Hypothalamus (tissue), 51 donors: ENCODE results near the gene APOBEC3A.
A peak's percentile ranks its signal among the peaks of the same experiment; 100 is the strongest.
"Not testable (repeated sequence)": the region's sequence is repeated elsewhere in the genome, so short reads cannot be mapped to it uniquely, and the experiment has no call there.

Experiments used
- DNase-seq, 51 donors: peaks; one replicate each; lab custom pipeline; 2025; lab: John Stamatoyannopoulos, UW

APOBEC3A gene

DNA sequence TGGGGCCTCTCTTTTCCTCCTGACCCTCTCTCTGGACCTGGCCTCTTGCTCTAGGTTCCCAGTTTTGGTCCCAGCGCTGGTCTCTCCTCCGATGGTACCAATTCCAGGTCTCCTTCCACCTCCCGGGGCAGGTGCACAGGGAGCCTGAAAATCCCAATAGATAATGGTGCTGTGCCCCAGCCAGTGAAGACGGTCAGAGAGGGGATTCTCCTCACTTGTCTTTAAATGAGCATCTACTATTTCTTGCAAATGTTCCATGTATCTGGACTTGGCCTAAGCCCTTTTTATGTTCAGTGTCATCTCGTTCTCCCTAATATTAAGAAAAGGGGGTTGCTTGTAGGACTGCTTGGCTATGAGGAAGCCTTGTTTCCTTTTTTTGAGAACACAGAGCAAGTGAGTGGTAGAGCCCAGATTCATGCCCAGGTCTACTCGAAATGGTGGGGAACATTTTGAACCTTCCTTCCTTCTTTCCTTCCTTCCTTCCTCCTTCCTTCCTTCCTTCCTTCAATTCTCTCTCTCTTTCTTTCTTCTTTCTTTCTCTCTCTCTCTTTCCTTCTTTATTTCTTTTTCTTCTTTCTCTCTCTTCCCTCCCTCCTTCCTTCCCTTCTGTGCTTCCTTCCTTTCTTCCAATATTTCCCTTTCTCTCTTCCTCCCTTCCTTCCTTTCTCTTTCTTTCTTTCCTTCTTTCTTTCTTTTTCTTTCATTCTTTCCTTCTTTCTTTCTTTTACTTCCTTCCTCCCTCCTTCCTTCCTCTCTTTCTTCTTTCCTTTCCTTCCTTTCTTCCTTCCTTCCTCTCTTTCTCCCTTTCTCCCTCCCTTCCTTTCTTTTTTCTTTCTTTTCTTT is 620 bp downstream of the APOBEC3A start:
- DNase-seq = no peak

DNA sequence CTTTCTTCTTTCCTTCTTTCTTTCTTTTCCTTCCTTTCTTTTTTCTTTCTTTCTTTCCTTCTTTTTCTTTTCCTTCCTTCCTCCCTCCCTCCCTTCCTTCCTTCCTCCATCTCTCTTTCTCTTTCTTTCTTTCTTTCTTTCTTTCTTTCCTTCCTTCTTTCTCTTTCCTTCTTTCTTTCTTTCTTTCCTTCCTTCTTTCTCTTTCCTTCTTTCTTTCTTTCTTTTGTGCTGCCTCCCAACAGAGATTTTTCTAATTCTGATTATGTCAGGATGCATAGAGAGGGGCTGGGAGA is 1.2 kb downstream of the APOBEC3A start:
- not testable (repeated sequence) for DNase-seq

DNA sequence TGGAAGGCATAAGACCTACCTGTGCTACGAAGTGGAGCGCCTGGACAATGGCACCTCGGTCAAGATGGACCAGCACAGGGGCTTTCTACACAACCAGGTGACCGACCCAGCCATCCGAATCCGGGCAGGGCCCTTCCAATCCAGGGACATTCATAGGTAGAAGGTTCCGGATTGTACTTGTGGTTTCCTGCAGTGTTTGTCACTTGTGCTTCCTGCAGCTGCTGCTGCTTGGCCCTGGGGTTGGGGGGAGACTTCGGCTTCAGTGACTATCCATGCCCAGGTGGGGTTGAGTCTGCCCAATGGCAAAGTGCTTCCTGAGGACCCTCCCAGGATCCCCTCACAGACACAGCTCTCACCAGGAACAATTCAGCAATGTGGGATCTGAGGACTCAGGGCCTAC is 2.2 kb downstream of the APOBEC3A start:
- DNase-seq = no peak

DNA sequence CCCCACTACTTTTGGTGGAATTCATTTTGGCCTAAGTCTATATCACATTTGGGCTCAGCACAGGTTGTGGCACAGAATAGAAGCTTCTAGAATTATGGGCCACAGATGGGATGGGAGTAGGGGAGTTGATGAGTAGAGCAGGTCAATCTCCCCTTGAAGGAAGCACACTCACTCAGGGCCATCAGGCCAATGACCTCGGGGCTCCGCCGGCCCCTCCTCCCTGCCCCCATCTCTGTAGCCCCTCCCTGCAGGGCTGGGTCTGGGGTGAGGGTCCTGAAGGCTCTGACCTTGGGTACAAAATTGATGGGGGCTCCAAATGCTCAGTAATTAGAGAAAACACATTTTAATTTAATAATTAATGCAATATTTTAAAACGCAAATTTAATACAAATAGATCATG is 3.3 kb downstream of the APOBEC3A start:
- not testable (repeated sequence) for DNase-seq

DNA sequence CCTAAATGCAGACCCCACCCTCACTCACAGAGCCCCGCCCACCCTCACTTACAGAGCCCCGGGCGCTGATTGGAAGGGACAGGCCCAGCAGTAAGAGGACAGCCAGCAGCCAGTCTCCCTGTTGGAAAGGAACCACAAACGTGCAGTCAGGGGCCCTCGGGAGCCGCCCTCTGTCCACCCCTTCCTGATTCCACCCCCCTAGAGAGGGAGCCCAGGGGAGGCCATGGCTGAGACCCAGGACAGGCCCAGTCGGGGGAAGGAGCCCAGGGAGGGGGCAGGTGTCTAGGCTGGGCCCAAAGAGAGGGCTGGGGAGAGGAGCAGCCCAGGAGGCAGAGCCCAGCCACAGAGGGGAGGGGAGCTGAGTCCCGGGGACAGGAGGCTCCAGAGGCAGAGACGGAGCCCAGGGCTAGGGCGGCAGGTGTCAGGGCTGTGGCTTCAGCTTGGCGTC is 5.9 kb downstream of the APOBEC3A start:
- not testable (repeated sequence) for DNase-seq

DNA sequence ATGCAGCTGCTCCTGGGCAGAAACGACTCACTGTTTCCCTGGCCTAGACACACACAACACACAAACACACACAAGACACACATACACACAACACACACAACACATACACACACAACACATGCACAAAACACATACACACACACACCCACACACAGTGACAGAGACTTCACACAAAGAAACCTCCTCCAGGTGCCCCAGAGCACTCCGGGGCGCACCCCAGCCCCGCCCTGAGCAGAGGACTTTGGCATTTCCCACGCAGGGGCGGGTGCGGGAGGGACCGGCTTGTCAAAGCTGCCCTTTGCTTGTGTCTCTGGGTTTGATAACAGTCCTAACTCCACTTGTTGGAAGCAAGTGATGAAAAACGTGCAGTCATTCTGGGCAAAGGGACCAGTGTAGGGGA is 6.5 kb downstream of the APOBEC3A start:
- no peak for DNase-seq

DNA sequence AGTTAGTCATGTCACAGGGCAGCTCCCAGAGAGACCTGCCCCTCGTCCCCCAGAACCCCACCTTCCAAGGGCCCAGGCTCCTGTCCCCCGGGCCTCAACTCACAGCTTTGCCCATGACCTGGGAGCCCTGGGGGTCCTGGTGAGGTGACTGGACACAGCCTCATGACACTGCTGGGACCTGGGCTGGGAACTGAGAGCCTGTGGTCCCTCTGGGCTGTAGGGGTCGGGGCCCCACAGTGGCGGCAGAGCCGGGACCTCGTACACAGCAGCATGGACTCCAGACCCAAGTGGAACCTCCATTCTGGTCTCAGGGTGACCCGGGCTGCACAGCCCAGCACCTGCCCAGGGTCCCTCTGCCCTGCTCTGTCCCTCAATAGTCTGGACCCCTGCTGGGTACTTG is 6.9 kb downstream of the APOBEC3A start:
- no peak for DNase-seq

DNA sequence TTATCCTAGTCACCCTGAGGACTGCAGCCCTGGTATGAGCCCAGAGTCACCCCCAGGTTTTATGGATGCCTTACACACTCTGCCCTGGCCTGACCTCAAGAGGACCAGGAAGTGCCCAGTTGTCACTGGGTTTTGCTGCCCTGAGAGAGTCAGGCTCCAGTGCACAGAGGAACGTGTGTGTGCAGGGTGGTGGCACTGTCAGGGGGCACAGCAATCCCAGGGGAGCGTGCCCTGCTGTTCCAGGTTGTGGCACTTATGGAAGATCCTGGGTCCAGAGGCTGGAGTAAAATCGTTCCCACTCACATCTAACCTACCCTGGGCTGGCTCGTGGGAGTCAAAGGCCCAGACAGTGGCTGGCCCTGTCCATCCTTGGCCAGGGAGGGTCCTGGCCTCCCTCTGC is 7.6 kb downstream of the APOBEC3A start:
- DNase-seq = no peak

DNA sequence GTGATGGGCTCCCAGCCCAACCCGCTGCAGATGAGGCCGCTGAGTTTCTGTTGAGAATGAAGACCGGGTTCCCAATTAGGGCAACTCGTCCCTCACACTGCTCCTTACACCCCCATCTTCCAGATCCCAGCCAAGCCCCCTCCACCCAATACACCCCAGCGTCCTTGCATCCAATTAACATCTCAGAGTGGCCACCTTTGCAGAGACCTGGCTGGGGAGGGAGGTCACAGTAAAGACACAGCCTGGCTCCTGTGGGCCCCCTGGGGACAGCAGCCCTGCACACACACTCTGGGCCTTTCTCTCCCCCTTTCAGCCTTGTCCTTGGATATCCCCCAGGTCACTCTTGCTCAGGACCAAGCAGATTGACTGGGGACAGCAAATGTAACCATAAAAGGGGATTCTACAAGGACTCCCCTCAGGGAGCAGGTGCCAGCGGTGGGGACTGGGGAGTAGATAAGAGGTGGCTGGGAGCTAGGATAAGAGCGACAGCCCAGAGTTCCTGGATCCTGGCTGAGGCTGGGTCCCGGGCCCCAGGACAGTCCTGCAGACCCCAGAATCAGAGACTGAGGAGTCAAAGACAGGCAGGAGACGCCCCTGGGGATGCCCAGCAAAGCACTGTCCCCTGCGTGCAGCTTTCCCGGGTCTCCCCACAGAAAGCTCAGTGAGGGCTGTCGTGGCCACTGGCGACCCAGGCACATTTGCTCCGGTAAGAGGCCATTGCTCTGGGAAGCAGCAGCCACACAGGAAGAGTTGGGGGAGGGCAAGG is 8.4 kb downstream of the APOBEC3A start:
- no peak for DNase-seq

DNA sequence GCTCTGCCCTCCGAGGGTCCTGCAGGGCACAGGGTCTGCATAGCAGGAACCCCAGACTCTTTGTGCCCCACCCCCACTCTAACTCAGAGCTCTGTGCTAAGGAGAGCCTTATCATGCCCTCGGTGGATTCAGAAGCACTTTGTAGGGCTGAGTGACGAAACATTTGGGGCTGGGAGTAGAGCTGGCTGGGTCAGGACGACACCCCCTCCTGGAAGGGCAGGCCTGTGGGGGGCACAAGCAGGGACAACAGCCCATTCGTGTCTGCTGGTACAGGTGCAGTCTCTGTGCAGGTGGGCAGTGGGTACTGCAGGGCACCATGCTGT is 8.9 kb downstream of the APOBEC3A start:
- DNase-seq = no peak

DNA sequence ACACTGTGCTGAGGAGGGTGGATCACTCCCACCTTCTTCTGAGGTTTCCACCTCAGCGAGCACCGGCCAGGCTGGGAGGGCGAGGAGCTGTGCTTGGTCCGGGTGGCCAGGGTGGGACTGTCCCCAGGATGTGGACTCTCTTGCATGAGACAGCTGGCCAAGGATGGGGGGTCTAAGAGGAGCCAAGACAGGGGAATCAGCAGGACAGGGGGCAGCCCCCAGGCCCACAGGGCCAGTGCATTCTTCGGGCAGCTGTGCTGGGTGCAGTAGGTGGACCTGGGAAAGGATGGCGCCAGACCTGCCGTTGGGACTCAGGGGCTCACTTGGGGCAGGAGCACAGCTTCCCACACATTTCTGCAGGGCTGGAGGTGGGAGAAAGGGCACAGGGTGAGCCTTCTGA is 9.5 kb downstream of the APOBEC3A start:
- no peak for DNase-seq

DNA sequence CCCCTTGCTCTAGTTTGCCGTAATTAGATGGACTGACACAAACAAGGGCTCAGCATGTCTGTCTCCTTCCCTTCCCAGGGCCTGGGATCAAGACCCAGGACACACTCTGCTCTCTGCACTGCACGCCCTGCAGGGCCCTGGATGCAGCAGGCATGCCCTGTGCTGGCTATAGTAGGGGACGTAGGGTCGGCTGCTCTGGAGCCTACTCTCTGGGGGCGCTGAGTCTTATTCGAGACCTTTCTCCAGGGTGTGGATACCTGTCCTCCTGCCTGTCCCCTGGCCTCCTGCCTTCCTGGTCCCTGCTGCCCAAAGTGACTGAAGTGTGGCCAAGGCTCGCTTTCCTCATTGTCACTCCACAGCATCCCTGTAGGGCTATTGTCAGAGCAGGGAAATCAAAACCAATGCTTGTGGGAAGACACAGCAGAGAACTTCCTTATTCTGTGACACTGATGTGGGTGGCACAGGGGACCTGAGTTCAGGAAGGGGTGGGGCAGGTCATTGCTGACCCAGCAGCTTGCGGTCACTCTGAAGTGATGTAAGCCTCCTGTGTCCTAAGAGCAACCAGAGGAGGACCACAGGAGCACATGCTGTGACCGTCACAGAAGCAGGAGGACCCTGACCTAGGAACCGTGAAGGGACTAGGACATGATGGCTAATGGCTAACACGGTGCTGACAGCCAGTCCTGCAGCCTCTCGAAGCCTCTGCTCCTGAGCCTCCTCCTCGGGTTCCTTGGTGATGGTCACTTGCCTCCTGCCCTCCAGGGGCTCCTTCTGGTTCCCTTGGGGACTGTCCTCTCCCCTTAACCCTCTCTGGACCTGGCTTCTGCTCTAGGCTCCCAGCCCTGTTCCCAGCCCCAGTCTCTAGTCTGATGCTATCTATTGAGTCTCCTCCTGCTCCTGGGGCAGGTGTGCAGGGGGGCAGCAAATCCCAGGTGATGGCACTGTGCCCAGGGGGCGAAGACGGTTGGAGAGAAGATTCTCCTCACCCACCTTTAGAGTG is 10.3 kb downstream of the APOBEC3A start:
- peak in 1 of 51 donors; percentile 8 for DNase-seq

DNA sequence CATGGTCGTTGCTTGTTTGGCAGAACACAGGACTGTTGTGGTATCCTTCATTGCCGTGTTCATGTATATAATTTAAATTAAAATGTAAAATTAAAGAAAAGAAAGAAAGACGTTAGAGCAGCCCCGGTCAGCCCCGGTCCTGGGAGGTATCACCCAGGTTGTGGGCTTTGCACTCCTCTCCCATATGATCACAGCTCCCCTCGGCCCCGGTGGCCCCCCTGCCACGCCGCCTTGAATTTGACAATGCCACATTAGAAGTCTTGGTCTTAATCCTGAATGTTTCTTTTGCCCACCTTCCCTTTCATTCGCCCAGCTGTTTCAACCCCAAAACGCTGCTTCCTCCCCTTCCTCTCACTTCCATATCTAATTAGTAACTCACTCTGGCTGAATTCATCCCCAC is 11.4 kb downstream of the APOBEC3A start:
- DNase-seq = no peak

DNA sequence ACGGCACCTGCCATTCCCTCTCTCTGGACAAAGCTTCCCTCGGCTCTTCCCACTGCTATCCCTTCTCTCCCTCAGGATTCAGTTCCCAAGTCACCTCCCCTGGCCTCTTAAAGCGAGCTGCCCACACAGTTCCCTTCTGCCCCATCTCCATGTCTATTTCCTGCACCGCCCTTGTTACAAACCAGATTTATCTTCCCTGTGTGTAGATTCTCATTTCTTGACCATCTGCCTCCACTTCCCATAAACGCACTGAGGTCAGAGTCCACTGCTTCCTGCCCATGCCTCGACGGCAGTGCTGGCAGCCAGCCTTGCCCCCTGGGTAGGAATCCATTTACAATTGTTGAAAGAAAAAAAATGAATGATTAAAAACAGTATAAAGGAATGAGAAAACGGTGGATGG is 13.1 kb downstream of the APOBEC3A start:
- DNase-seq = no peak

DNA sequence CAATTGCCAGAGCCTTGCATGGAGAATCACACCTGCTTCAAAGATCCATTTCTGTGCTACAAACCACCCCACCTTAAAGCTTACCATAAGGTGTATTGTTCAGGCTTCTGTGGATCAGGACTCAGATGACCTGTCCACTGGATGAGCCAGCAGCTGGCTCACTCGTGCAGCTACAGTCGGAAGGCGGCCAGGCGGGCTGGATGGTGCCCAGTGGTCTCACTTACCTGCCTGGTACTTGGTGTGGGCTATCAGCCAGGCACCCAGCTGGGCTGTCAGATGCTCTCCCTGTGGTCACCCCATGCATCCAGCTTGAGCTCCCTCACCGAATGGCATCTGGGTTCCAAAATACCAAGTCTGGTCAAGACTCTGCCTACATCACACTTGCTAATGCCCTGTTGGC is 13.8 kb downstream of the APOBEC3A start:
- no peak for DNase-seq

DNA sequence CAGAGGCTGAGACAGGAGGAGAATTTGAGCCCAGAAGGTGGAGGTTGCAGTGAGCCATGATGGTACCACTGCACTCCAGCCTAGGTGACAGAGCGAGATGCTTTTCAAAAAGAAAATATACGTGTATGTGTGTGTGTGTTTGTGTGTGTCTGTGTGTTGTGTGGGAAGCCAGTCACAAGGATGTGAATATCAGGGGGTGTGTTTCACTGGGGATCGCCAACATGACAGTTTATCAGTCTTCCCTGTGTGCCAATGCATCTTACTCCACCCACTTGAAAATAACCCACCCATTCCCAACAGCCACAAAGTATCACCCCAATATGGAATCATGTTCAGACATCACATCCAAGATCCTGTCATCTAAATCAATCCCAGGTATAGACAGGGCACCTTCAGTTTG is 14.4 kb downstream of the APOBEC3A start:
- no peak for DNase-seq

DNA sequence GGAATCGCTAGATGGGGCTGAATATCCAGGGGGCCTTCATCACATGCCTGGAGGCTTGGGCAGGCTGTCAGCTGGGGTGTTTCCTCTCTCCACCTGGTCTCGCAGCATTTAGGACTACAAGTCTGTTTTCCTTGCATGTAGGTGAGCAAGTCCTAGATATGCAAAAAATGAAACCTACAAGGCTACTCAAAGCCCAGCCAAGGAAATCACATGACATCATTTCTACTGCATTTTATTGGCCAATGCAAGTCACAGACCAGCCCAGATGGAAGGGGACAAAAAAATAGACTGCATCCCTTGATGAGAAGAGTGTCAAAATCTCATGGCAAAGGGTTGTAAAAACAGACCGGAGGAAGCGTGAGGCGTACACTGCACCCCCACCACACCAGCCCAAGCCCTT is 15.1 kb downstream of the APOBEC3A start:
- DNase-seq = no peak

DNA sequence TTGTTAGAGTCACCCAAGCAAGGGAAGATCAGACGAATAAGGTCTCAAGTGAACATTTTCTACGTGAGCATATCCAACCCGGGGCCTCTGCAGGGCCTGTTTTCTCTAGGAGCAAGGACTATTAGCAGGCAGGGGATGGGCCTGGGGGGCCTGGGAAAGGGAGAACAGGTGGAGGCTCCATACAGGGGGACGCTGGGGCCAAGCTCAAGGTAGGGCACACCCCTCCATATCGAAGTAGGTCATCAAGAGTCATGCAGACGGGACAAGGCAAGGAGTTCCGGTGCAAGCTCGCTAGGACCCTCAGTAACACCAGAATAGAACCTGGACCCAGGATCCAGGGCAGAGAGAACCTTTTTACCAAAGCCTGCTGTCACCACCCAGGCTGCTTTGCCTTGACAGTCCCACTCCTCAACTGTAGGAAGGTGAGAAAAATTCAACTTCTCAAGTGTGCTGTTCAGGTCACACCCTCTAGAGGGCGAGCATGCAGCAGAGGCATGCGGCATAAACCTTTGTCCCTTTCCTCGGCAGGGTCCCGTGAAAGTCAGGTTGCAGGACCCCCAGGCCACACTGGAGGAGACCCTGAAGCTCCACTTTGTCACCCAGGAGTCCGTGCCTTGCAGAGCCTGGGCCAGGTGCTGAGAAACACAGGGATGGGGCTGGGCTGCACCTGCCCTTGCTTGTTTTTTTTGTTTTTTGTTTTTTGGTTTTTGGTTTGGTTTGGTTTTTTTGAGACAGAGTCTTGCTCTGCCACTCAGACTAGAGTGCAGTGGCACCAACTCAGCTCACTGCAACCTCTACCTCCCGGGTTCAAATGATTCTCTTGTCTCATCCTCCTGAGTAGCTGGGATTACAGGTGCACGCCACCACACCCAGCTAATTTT is 16.1 kb downstream of the APOBEC3A start:
- DNase-seq = peak in 2 of 51 donors; percentile 4 to 5

DNA sequence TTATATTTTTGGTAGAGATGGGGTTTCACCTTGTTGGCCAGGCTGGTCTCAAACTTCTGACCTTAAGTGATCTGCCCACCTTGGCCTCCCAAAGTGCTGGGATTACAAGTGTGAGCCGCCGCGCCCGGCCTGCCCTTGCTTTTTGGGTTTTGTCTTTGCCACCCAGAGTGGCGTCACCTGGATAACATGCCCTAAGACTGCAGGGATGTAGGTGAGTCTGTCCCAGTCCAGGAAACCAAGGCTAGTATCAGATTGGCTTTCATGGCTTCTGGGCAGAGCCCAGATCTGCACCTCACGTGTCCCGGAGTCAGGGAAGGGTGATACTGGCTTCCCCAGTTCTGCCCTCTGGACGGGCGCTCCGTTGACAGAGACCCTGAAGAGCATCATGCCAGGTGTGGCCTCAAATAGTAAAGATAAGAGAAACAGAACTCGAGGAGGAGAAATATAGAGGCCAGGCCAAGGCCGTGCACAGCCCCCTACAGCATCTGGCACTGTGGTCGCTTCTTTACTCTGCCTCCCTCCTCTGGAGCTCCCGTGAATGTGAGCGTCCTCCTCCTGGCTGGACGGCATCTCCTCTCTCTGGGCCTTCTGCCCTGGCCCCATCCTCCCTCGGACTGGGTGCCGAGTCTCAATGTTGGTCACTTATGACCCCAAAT is 16.9 kb downstream of the APOBEC3A start:
- no peak for DNase-seq

DNA sequence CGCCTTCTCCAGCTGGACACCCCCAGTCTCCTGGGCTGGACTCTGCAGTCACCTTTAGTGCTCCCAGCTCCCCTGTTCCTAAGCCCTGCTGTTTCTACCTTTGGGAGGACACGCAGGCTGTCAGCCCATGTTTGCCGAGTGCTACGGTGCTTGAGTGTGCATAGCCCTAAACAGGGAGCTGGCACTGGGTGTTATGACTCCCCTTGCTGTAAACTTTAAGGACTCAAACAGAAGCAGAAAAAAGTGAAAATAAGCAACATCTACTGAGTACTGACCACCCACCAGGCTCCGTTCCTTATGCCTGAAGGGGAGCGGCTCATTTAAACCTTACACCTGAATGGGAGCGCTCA is 17.4 kb downstream of the APOBEC3A start:
- no peak for DNase-seq
